Muscle of leg (tissue), 11 donors: ENCODE data around the gene ALDH16A1. TPM values are rescaled to one million over a fixed set of nuclear protein-coding genes. Genes with fewer than 3 reads are reported as not detected.

Experiments
- DNase-seq: peaks from one replicate; pipeline ENCODE4 v3.0.0; 2013
- H3K27ac ChIP-seq: one replicate; pipeline ENCODE4 v1.5.1; 2013; ENCODE audit warnings: mild to moderate bottlenecking, low read length, control low read depth
- H3K27me3 ChIP-seq: one replicate; pipeline ENCODE4 v1.6.1; 2013; ENCODE audit warnings: low read length; ENCODE audit not compliant: control insufficient read depth, insufficient read depth
- H3K36me3 ChIP-seq: one replicate; pipeline ENCODE4 v1.6.1; 2013; ENCODE audit warnings: low read length; ENCODE audit not compliant: control insufficient read depth, insufficient read depth
- H3K4me1 ChIP-seq: one replicate; pipeline ENCODE4 v1.6.1; 2013; ENCODE audit warnings: low read length; ENCODE audit not compliant: control insufficient read depth, insufficient read depth
- H3K4me3 ChIP-seq: one replicate; pipeline ENCODE4 v1.5.1; 2013; ENCODE audit warnings: low read length, control low read depth
- H3K9me3 ChIP-seq: replicated peaks from 2 replicates; pipeline ENCODE4 v1.6.1; 2013; ENCODE audit warnings: low read depth, low read length; ENCODE audit not compliant: control insufficient read depth
- WGBS: methylation state at CpG from one replicate; pipeline ENCODE4 v1.1.5; 2013; ENCODE audit warnings: missing lambda C conversion rate; ENCODE audit not compliant: insufficient coverage; 5-methylcytosine and 5-hydroxymethylcytosine counted together
- polyA plus RNA-seq, 8 donors: library from polyadenylated mRNA; unstranded; fragments of 120-200 nt; gene quantifications; one replicate each; pipeline versions ENCODE4 v1.2.1 to v1.2.3, GENCODE V29; 2013; ENCODE audit warnings: inconsistent platforms in 1 of 8, low replicate concordance in 1 of 8; ENCODE audit not compliant: insufficient read length in 8 of 8, insufficient read depth in 1 of 8
- total RNA-seq: library from RNA; stranded (reverse); fragments of 120-200 nt; gene quantifications from one replicate; pipeline ENCODE4 v1.2.4, GENCODE V29; 2013

ALDH16A1 gene
- total and polyA plus RNA-seq, 9 donors = 11.3 to 18.8 (median 14.2) TPM

DNA sequence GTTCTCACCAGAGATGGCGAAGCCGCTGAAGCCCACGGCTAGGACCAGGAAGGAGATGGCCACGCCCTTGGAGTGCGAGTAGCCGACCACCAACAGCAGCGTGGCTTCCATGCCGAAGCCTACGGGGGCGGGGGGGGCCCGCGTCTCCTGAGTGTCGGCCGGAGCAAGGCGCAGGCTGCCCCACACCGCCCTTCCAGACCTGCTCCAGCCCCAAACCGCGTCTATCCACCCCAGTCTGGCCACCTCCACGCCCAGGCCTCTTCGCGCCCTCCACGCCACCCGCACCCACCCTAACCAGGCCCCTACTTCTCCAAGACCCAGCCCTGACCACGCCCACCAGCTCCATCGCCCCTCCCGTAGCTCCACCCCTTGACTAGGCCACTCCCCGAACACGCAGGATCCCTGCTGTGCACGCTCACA is 21.7 kb upstream of the ALDH16A1 start:
- DNase-seq = no peak
- Histone ChIP-seq H3K4me1 (peaks cover 8% of the 10 kb centered on the region), H3K9me3 (no peaks in the 10 kb centered on the region), H3K36me3 (no peaks in the 10 kb centered on the region), H3K27ac (no peak overlapping the region), H3K4me3 (no peak overlapping the region), H3K27me3 (peaks cover 100% of the 10 kb centered on the region)
- 35% methylated on average over 25 of the region's 29 CpGs for WGBS

DNA sequence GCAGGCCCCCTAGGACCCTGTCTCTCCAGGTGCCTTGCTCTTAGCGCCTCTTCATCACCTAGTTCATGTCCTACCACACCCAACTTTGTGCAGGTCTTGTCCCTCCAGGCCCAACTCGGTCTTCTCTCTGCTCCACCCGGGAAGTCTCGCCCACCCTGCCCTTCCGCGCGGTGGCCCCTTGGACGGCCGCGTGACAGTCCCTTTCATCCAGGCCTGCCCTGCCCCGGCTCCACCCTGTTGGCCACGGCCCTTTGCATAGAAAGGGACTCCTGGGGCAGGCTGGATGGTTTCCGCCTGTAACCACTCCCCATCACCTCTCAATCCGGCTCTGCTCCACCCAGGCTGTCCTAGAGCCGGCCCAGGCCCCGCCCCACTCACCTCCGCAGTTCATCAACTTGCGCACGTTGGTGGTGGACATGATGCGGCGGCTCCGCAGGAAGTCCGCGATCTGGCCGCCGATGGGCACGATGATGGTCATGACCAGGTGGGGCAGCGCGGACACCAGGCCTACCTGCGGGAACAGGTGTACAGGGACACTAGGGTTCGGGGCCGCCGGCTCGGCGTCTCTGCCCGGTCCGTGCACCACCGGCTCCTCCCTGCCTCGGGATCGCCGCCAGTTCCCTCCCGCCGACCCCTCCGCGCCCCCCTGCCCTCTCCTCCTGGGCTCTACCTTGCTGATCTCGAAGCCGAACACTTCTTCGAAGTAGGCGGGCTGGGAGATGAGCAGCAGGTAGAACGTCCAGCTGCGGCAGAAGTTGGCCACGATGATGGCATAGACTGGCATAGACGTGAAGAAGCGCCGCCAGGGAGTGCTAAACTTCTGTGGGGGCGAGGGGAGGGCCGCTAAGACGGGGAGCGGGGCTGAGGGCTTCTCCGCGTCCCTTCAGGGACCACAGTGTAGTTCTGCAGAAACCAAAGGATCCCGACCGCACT is 20.6 kb upstream of the ALDH16A1 start:
- H3K4me1 ChIP-seq = peaks cover 14% of the 10 kb centered on the region
- no peak for DNase-seq
- H3K4me3 ChIP-seq = no peak overlapping the region
- no peak overlapping the region for H3K27ac ChIP-seq
- H3K9me3 ChIP-seq = no peaks in the 10 kb centered on the region
- H3K36me3 ChIP-seq = no peaks in the 10 kb centered on the region
- WGBS = 6% methylated on average over 59 of the region's 63 CpGs
- peaks cover 100% of the 10 kb centered on the region for H3K27me3 ChIP-seq

GRCh38 chr19:49433240-49433901 is 19.7 kb upstream of the ALDH16A1 start:
- DNase-seq = no peak
- Histone ChIP-seq H3K4me3 (no peak overlapping the region), H3K9me3 (no peaks in the 10 kb centered on the region), H3K36me3 (no peaks in the 10 kb centered on the region), H3K4me1 (peaks cover 9% of the 10 kb centered on the region), H3K27ac (no peak overlapping the region), H3K27me3 (peaks cover 100% of the 10 kb centered on the region)
- WGBS = 15% methylated on average over 23 of the region's 31 CpGs

DNA sequence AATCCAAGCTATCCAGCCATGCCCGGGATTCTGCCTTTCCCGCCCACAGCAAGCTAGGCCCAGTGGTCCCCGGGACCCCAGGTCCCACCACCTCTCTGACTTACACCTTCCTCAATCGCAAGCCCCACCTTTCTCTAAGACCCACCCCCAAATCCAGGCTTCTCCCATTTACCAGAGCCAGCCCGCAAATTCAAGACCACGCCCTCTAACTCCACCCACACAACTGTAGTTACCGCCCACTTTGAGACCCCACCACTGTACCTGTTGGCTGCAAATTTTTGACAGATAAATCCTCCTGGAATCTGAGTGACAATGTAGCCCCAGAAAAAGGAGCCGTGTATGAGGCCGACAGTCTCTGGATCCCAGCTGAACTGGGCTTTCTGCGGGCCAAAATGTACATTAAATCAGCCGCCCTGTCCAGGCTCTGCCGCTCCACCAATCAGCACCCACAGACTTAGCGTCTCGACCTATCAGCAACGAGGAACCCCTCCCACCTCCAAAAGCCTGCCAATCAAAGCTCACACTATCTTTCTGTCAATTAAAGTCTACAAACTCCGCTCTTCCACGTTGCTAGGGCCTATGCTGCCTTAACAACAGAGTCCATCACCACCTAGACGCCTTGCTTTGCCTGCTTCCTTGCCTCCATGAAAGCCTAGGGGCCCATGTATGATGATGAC is 18.0 kb upstream of the ALDH16A1 start:
- peaks cover 100% of the 10 kb centered on the region for H3K27me3 ChIP-seq
- no peaks in the 10 kb centered on the region for H3K36me3 ChIP-seq

DNA sequence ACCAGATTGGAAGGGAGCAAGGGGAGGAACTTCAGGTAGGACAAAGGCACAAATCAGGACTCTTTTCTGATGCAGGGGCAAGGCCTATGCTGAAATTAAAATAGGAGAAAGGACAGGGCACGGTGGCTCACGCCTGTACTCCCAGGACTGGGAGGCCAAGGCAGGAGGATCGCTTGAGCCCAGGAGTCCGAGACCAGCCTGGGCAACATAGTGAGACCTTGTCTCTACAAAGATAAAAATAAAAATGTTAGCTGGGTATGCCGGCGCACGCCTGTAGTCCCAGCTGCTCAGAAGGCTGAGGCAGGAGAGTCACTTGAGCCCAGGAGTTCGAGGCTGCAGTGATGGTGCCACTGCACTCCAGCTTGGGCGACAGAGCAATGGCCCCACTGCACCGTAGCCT is 17.4 kb upstream of the ALDH16A1 start:
- Histone ChIP-seq H3K27ac (no peak overlapping the region), H3K4me3 (no peak overlapping the region), H3K27me3 (peaks cover 100% of the 10 kb centered on the region), H3K4me1 (peaks cover 9% of the 10 kb centered on the region), H3K9me3 (no peaks in the 10 kb centered on the region), H3K36me3 (no peaks in the 10 kb centered on the region)
- no peak for DNase-seq
- WGBS = 92% methylated on average over 10 of the region's 10 CpGs

More for the DNA sequence above, 18.0 kb upstream of the ALDH16A1 start:
- no peak for DNase-seq
- WGBS = 91% methylated on average over 15 of the region's 18 CpGs
- H3K27ac ChIP-seq = no peak overlapping the region
- H3K9me3 ChIP-seq = no peaks in the 10 kb centered on the region
- no peak overlapping the region for H3K4me3 ChIP-seq
- peaks cover 8% of the 10 kb centered on the region for H3K4me1 ChIP-seq

- no peaks in the 10 kb centered on the region for H3K36me3 ChIP-seq
- H3K27ac ChIP-seq = no peak overlapping the region
- H3K27me3 ChIP-seq = peaks cover 99% of the 10 kb centered on the region
- peaks cover 15% of the 10 kb centered on the region for H3K4me1 ChIP-seq
- H3K4me3 ChIP-seq = no peak overlapping the region
- DNase-seq = no peak
- WGBS = 11% methylated on average over 40 of the region's 42 CpGs
- no peaks in the 10 kb centered on the region for H3K9me3 ChIP-seq
These were observed 16.5 kb upstream of the ALDH16A1 start for GRCh38 chr19:49436381-49437017.

DNA sequence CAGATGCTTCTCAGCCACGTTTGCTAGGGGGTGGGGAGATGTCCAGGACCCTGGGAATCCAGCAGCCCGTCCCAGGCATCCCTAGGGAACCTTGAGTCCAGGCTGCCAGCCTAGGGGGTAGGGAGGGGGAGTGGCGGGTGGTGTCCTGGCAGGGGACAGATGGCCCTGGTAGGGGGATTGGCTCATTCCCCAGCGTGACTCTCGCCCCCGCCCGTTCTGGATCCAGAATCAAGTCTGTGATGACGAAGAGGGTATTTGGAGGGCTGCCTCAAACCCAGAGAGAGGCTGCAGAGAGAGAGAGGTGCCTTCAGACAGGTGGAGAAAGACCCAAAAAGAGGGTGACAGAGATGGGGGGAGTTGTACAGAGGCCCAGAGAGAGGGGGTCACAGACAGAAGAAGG is 15.8 kb upstream of the ALDH16A1 start:
- 5% methylated on average over 7 of the region's 8 CpGs for WGBS
- no peak overlapping the region for H3K27ac ChIP-seq
- H3K9me3 ChIP-seq = no peaks in the 10 kb centered on the region
- no peak overlapping the region for H3K4me3 ChIP-seq
- H3K27me3 ChIP-seq = peaks cover 99% of the 10 kb centered on the region
- H3K36me3 ChIP-seq = no peaks in the 10 kb centered on the region
- no peak for DNase-seq
- peaks cover 23% of the 10 kb centered on the region for H3K4me1 ChIP-seq

DNA sequence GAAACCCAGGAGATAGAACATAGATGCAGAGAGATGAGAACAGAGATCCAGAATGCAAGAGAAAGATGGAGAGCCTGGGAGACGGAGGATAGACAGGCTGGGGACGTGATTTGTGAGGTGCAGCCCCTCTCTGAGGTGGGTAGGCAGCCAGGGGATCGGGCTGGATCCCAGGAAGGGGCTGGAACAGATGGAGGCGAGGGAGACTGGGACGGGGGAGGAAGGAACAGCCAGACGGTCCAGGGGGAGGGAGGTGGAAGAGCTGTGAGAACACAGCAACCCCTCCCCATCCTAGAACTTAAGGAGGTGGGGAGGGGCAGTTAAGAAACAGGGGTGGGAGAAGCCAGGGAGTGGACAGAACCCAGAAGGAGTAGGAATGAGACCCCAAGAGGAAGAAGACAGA is 14.8 kb upstream of the ALDH16A1 start:
- peaks cover 97% of the 10 kb centered on the region for H3K27me3 ChIP-seq

GRCh38 chr19:49439836-49440235 is 13.2 kb upstream of the ALDH16A1 start:
- WGBS = 100% methylated on average over 1 of the region's 6 CpGs
- Histone ChIP-seq H3K4me3 (no peak overlapping the region), H3K27ac (no peak overlapping the region), H3K4me1 (peaks cover 27% of the 10 kb centered on the region), H3K27me3 (peaks cover 82% of the 10 kb centered on the region), H3K9me3 (no peaks in the 10 kb centered on the region), H3K36me3 (no peaks in the 10 kb centered on the region)
- no peak for DNase-seq

More for the DNA sequence above, 14.8 kb upstream of the ALDH16A1 start:
- no peaks in the 10 kb centered on the region for H3K9me3 ChIP-seq
- DNase-seq = no peak
- no peak overlapping the region for H3K4me3 ChIP-seq
- no peak overlapping the region for H3K27ac ChIP-seq
- peaks cover 27% of the 10 kb centered on the region for H3K4me1 ChIP-seq
- no peaks in the 10 kb centered on the region for H3K36me3 ChIP-seq
- 0% methylated on average over 2 of the region's 6 CpGs for WGBS
